WERI-Rb-1 (cell line): Measurements from ENCODE around the gene ACBD7.

ENCODE experiments used
- DNase-seq: peaks from one replicate; pipeline ENCODE4 v3.0.0-alpha.2; 2020
- H3K27ac ChIP-seq: fragments of 250-450 bp; sonication (Bioruptor Pico); 2 replicates; pipeline ENCODE4 v1.5.1; 2020; ENCODE audit warnings: mild to moderate bottlenecking, moderate library complexity
- H3K27me3 ChIP-seq: fragments of 250-450 bp; sonication (Bioruptor Pico); 2 replicates; pipeline ENCODE4 v1.5.1; 2021; ENCODE audit warnings: mild to moderate bottlenecking, low read depth, moderate library complexity; ENCODE audit not compliant: insufficient read depth, severe bottlenecking
- H3K36me3 ChIP-seq: fragments of 250-450 bp; sonication (Bioruptor Pico); 2 replicates; pipeline ENCODE4 v1.5.1; 2020; ENCODE audit warnings: mild to moderate bottlenecking, moderate library complexity
- H3K4me3 ChIP-seq: 2 replicates; pipeline ENCODE4 v1.5.1; 2011; ENCODE audit warnings: low read depth, mild to moderate bottlenecking, control low read depth, low read length
- H3K9me3 ChIP-seq: fragments of 250-450 bp; sonication (Bioruptor Pico); 2 replicates; pipeline ENCODE4 v1.5.1; 2021; ENCODE audit warnings: mild to moderate bottlenecking, moderate library complexity; ENCODE audit not compliant: severe bottlenecking
- CTCF ChIP-seq: IDR thresholded peaks from 2 replicates; pipeline ENCODE4 v1.5.1; 2011; ENCODE audit warnings: low read depth, mild to moderate bottlenecking, control low read depth, inconsistent platforms, low read length

ACBD7 gene

GRCh38 chr10:15124908-15125307 lies 36.3 kb upstream of the ACBD7 start:
- Histone ChIP-seq H3K27ac (no peak overlapping the region), H3K27me3 (no peaks in the 10 kb centered on the region), H3K4me3 (no peak overlapping the region), H3K9me3 (no peaks in the 10 kb centered on the region), H3K36me3 (no peaks in the 10 kb centered on the region; the same call in 1 of the 2 replicates)
- DNase-seq = no peak
- no peak for TF ChIP-seq CTCF

GRCh38 chr10:15124190-15124589 lies 35.6 kb upstream of the ACBD7 start:
- no peak for TF ChIP-seq CTCF
- Histone ChIP-seq H3K36me3 (no peaks in the 10 kb centered on the region; the same call in 1 of the 2 replicates), H3K27me3 (no peaks in the 10 kb centered on the region), H3K27ac (no peak overlapping the region), H3K9me3 (no peaks in the 10 kb centered on the region), H3K4me3 (no peak overlapping the region)
- no peak for DNase-seq

- no peak for DNase-seq
- no peak for TF ChIP-seq CTCF
- Histone ChIP-seq H3K27ac (no peak overlapping the region), H3K9me3 (no peaks in the 10 kb centered on the region), H3K4me3 (no peak overlapping the region), H3K27me3 (no peaks in the 10 kb centered on the region), H3K36me3 (no peaks in the 10 kb centered on the region; the same call in 1 of the 2 replicates)
These were observed 35.2 kb upstream of the ACBD7 start for GRCh38 chr10:15123749-15124184.

- no peak for DNase-seq
- Histone ChIP-seq H3K4me3 (no peak overlapping the region), H3K9me3 (no peaks in the 10 kb centered on the region), H3K27ac (no peak overlapping the region), H3K27me3 (no peaks in the 10 kb centered on the region), H3K36me3 (no peaks in the 10 kb centered on the region; the same call in 1 of the 2 replicates)
- no peak for TF ChIP-seq CTCF
These were observed 34.0 kb upstream of the ACBD7 start for GRCh38 chr10:15122477-15123030.

GRCh38 chr10:15121707-15122106 lies 33.1 kb upstream of the ACBD7 start:
- Histone ChIP-seq H3K27me3 (no peaks in the 10 kb centered on the region), H3K9me3 (no peaks in the 10 kb centered on the region), H3K27ac (no peak overlapping the region), H3K36me3 (no peaks in the 10 kb centered on the region; the same call in 1 of the 2 replicates), H3K4me3 (no peak overlapping the region)
- TF ChIP-seq CTCF = no peak
- DNase-seq = no peak

GRCh38 chr10:15120523-15120922 lies 31.9 kb upstream of the ACBD7 start:
- no peaks in the 10 kb centered on the region; the same call in 1 of the 2 replicates for H3K36me3 ChIP-seq
- no peak for TF ChIP-seq CTCF
- no peak overlapping the region for H3K27ac ChIP-seq
- H3K4me3 ChIP-seq = no peak overlapping the region
- H3K9me3 ChIP-seq = no peaks in the 10 kb centered on the region
- H3K27me3 ChIP-seq = no peaks in the 10 kb centered on the region
- no peak for DNase-seq
